ENCODE measurements around the gene MYADML2. TPM values are rescaled to one million over a fixed set of nuclear protein-coding genes. Genes with fewer than 3 reads are reported as not detected.

MYADML2 gene
- total RNA-seq, 1 experiment from 2014 or later = not detected

DNA sequence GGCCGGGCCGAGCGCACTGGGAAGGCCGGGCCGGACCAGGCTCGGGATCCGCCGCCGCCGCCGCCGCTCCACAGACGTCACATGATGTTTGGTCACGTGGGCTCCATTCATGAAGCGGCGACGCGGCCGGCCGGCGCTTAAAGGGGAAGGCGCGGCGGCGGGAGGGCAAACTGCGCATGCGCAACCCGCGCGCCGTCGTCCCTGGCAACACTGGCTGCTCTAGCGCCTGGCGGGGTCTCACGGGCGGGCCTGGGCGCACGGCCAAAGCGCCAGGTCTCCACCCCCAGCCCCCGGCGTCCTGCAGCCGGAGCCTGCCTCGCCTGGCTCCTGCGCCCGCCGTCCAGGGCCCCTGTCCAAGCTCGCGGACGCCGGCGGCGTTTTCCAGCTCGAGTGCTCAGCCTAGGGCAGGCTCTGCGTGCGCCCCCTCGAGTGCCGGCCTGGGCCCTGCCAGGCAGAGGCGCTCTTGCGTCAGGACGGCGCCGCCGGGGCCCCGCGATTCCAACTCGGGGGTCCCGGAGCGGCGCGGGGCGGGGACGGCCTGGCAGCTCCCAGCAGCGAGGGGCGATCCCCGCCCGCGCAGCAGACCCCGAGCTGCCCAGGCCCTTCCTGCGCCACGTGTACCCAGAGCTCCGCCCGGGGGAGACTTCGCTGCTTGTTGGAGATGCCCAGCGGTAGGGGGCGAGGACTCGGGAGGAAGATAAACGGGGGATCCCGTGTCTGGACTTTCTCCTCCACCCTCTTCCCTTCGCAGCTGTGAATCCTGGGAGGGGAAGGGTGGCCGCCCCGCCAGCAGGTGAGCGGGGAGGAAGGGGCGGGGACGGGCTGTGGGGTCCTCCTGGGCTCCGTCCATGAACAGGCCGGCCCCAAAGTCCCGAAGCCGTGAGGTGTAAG lies 19.1 kb downstream of the MYADML2 start, which contains the start of gene MAFG:
TSS of gene MAFG (minus strand) at position 83 of the 891 bp plus-strand sequence. CDS start 4,550 bp downstream, outside the sequence.
- peaks cover 54% of the 10 kb centered on the region for H3K79me2 ChIP-seq (ENCODE audit: low read length)
- POLR2A ChIA-PET (ENCODE audit: unreplicated experiment) = interaction anchor here (0.7 to 1.0 kb wide), 2 partner anchors 110 to 217 kb away, joined by 3 to 4 read pairs; partner anchors contain the start of gene DCXR
- H3K4me2 ChIP-seq (ENCODE audit: low read length) = peak within 1 kb of the TSS; percentile 96
- H4K20me1 ChIP-seq (ENCODE audit: low read length) = no peaks in the 10 kb centered on the region
- TF ChIP-seq EZH2 (IDR thresholded peaks at IDR 0.05; ENCODE audit: low read length, unreplicated experiment) = no peak
- TF ChIP-seq EZH2phosphoT487 (IDR thresholded peaks at IDR 0.05; ENCODE audit: borderline replicate concordance, low read length) = no peak
- TF ChIP-seq CTCF (conservative IDR thresholded peaks at IDR 0.05; ENCODE audit: low read depth, low read length) = peak; percentile 52
- intact Hi-C loops (cut with micrococcal nuclease) = loop anchor here (5.0 kb wide), 1 partner anchor 56 kb away; the partner anchor contains the start of gene ARHGDIA
- H3K9me3 ChIP-seq (ENCODE audit: low read length) = no peaks in the 10 kb centered on the region
- ATAC-seq (peak; percentile 50), DNase-seq (peak; percentile 94)
- no peaks in the 10 kb centered on the region for H3K27me3 ChIP-seq (ENCODE audit: low read length)
- no TSS peak for BruUV-seq (replicated peaks)
- peak within 1 kb of the TSS; percentile 81 for H3K4me3 ChIP-seq (ENCODE audit: low read length)
- H3K36me3 ChIP-seq (ENCODE audit: low read depth, low read length) = no peaks in the 10 kb centered on the region
- no peaks in the 10 kb centered on the region for H3F3A ChIP-seq (ENCODE audit: low read length, unreplicated experiment)
- H3K9me2 ChIP-seq (replicated peaks; ENCODE audit: low read length) = no peaks in the 10 kb centered on the region
- CTCF ChIA-PET = interaction anchor here (1.0 kb wide), 1 partner anchor 11 kb away, joined by 10 read pairs; no protein-coding TSS in a partner anchor
- peak within 1 kb of the TSS; percentile 78 for H2AFZ ChIP-seq (ENCODE audit: low read length)
- peak within 1 kb of the TSS; percentile 80 for H3K9ac ChIP-seq (ENCODE audit: low read length)
- H3K4me1 ChIP-seq (ENCODE audit: insufficient read depth, low read length) = peaks cover 39% of the 10 kb centered on the region
- peak within 1 kb of the TSS; percentile 80 for H3K27ac ChIP-seq (ENCODE audit: low read length)

DNA sequence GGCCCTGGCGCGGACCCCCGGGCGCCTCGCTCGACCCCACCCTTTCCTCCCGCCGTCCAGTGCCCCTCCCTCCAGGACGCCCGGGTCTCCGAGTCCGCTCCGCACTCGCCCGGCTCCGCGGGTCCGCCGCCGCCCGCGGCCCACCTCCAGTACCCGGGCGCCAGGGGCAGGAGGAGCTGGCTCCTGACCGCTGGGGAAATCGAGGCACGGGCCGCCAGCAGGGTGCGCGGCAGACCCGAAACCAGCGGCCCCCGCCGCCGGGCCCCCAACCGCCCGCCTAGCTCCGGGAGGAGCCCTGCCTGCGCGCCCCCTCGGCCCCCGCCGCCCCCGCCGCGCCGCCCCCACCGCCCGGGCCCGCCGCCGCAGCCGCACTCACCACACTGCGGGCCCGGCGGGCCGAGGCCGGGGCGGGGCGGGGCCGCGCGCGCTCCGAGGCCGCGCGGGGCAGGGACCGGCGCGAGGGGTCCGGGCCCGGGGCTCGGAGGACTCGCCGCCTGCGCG lies 19.8 kb downstream of the MYADML2 start:
- CTCF ChIA-PET = interaction anchor here (1.0 to 1.1 kb wide), 2 partner anchors 10 to 104 kb away, joined by 3 to 10 read pairs; no protein-coding TSS in a partner anchor

More for the DNA sequence above, 19.8 kb downstream of the MYADML2 start:
- POLR2A ChIA-PET (ENCODE audit: unreplicated experiment) = interaction anchor here (0.6 to 1.0 kb wide), 3 partner anchors 15 to 111 kb away, joined by 4 to 6 read pairs (median 4); partner anchors contain the start of gene DCXR
- Histone ChIP-seq H4K20me1 (ENCODE audit: low read length) (no peaks in the 10 kb centered on the region), H3K4me2 (ENCODE audit: low read length) (peak overlapping the region; percentile 87), H3K4me3 (ENCODE audit: low read length) (peak overlapping the region; percentile 75), H3K9me3 (ENCODE audit: low read length) (no peaks in the 10 kb centered on the region), H3K27me3 (ENCODE audit: low read length) (no peaks in the 10 kb centered on the region), H3K79me2 (ENCODE audit: low read length) (peaks cover 61% of the 10 kb centered on the region), H3F3A (ENCODE audit: low read length, unreplicated experiment) (no peaks in the 10 kb centered on the region), H3K27ac (ENCODE audit: low read length) (peak overlapping the region; percentile 80), H3K9me2 (replicated peaks; ENCODE audit: low read length) (no peaks in the 10 kb centered on the region), H3K36me3 (ENCODE audit: low read depth, low read length) (peaks cover 2% of the 10 kb centered on the region; the same call in 1 of the 2 replicates), H3K9ac (ENCODE audit: low read length) (peak overlapping the region; percentile 80), H3K4me1 (ENCODE audit: insufficient read depth, low read length) (peaks cover 41% of the 10 kb centered on the region), H2AFZ (ENCODE audit: low read length) (no peak overlapping the region)
- TF ChIP-seq EZH2 (IDR thresholded peaks at IDR 0.05; ENCODE audit: low read length, unreplicated experiment) = no peak
- no peak for TF ChIP-seq EZH2phosphoT487 (IDR thresholded peaks at IDR 0.05; ENCODE audit: borderline replicate concordance, low read length)
- TF ChIP-seq CTCF (conservative IDR thresholded peaks at IDR 0.05; ENCODE audit: low read depth, low read length) = no peak
- ATAC-seq (no peak), DNase-seq (no peak)
- intact Hi-C loops (cut with micrococcal nuclease) = loop anchor here (5.0 kb wide), 1 partner anchor 55 kb away; the partner anchor contains the start of gene ARHGDIA
- no TSS peak for BruUV-seq (replicated peaks)
